Loucy (cell line): ENCODE results near the gene KIF3B.

Source experiments
- H2AFZ ChIP-seq: fragments of 200-600 bp; sonication (generic); 2 replicates; pipeline ENCODE4 v1.6.0; 2016; ENCODE audit warnings: antibody characterized with exemption, mild to moderate bottlenecking, low read length, moderate library complexity
- H3F3A ChIP-seq: fragments of 200-600 bp; 2 replicates; pipeline ENCODE4 v1.6.0; 2016; ENCODE audit warnings: antibody characterized with exemption, low read depth, mild to moderate bottlenecking
- H3K27me3 ChIP-seq: fragments of 200-600 bp; sonication (generic); 2 replicates; pipeline ENCODE4 v1.6.1; 2014; ENCODE audit warnings: low read length, mild to moderate bottlenecking; ENCODE audit not compliant: insufficient read depth, poor library complexity, severe bottlenecking
- H3K36me3 ChIP-seq: fragments of 200-600 bp; sonication (generic); 2 replicates; pipeline ENCODE4 v1.6.1; 2016; ENCODE audit warnings: low read length; ENCODE audit not compliant: insufficient read depth
- H3K4me1 ChIP-seq: fragments of 200-600 bp; sonication (generic); 2 replicates; pipeline ENCODE4 v1.5.1; 2014; ENCODE audit warnings: low read length, mild to moderate bottlenecking; ENCODE audit not compliant: insufficient read depth, poor library complexity, severe bottlenecking
- H3K4me2 ChIP-seq: fragments of 200-600 bp; sonication (generic); 2 replicates; pipeline ENCODE4 v1.6.0; 2014; ENCODE audit warnings: antibody characterized with exemption, low read length, low read depth, mild to moderate bottlenecking; ENCODE audit not compliant: poor library complexity, severe bottlenecking
- H3K4me3 ChIP-seq: fragments of 200-600 bp; sonication (generic); 2 replicates; pipeline ENCODE4 v1.5.1; 2014; ENCODE audit warnings: low read length, mild to moderate bottlenecking, mixed read lengths; ENCODE audit not compliant: poor library complexity, severe bottlenecking
- H3K79me2 ChIP-seq: fragments of 200-600 bp; sonication (generic); 2 replicates; pipeline ENCODE4 v1.6.1; 2014; ENCODE audit warnings: low read length; ENCODE audit not compliant: insufficient read depth
- H3K9ac ChIP-seq: fragments of 200-600 bp; sonication (generic); 2 replicates; pipeline ENCODE4 v1.6.0; 2014; ENCODE audit warnings: mild to moderate bottlenecking, low read depth, low read length, moderate library complexity; ENCODE audit not compliant: poor library complexity, severe bottlenecking
- H3K9me2 ChIP-seq: fragments of 200-600 bp; sonication (generic); replicated peaks from 2 replicates; pipeline ENCODE4 v1.6.1; 2016; ENCODE audit warnings: low read depth, low read length, mixed read lengths
- H3K9me3 ChIP-seq: fragments of 200-600 bp; sonication (generic); 2 replicates; pipeline ENCODE4 v1.6.1; 2014; ENCODE audit warnings: mild to moderate bottlenecking, antibody characterized with exemption, low read length, low read depth; ENCODE audit not compliant: insufficient read depth
- H4K20me1 ChIP-seq: fragments of 200-600 bp; sonication (generic); 2 replicates; pipeline ENCODE4 v1.6.0; 2014; ENCODE audit warnings: antibody characterized with exemption, low read length, mild to moderate bottlenecking; ENCODE audit not compliant: insufficient read depth, poor library complexity, severe bottlenecking
- EZH2phosphoT487 ChIP-seq: fragments of 200-600 bp; IDR thresholded peaks from 2 replicates; pipeline ENCODE4 v1.6.1; 2018; ENCODE audit warnings: antibody characterized with exemption, mild to moderate bottlenecking, moderate library complexity, borderline replicate concordance
- TF ChIP-seq, protein P1 (sequence below): fragments of 200-600 bp; sonication (generic); conservative IDR thresholded peaks from 2 replicates; pipeline ENCODE4 v1.5.1; 2014; ENCODE audit warnings: mild to moderate bottlenecking, antibody characterized with exemption, low read length

The KIF3B gene

GRCh38 chr20:32297439-32297838 lies 20.0 kb downstream of the KIF3B start:
- H3K27me3 ChIP-seq: no peaks in the 10 kb centered on the region
- no peaks in the 10 kb centered on the region for H3K79me2 ChIP-seq
- no peak for TF ChIP-seq EZH2phosphoT487
- TF ChIP-seq, protein P1, sequence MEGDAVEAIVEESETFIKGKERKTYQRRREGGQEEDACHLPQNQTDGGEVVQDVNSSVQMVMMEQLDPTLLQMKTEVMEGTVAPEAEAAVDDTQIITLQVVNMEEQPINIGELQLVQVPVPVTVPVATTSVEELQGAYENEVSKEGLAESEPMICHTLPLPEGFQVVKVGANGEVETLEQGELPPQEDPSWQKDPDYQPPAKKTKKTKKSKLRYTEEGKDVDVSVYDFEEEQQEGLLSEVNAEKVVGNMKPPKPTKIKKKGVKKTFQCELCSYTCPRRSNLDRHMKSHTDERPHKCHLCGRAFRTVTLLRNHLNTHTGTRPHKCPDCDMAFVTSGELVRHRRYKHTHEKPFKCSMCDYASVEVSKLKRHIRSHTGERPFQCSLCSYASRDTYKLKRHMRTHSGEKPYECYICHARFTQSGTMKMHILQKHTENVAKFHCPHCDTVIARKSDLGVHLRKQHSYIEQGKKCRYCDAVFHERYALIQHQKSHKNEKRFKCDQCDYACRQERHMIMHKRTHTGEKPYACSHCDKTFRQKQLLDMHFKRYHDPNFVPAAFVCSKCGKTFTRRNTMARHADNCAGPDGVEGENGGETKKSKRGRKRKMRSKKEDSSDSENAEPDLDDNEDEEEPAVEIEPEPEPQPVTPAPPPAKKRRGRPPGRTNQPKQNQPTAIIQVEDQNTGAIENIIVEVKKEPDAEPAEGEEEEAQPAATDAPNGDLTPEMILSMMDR: no peak
- no peak overlapping the region for H3K4me2 ChIP-seq
- no peaks in the 10 kb centered on the region for H4K20me1 ChIP-seq
- no peak overlapping the region for H3K9ac ChIP-seq
- H2AFZ ChIP-seq: no peak overlapping the region
- H3K4me1 ChIP-seq: no peaks in the 10 kb centered on the region
- no peaks in the 10 kb centered on the region for H3K9me3 ChIP-seq
- no peaks in the 10 kb centered on the region for H3F3A ChIP-seq
- H3K4me3 ChIP-seq: no peak overlapping the region
- H3K36me3 ChIP-seq: no peaks in the 10 kb centered on the region
- no peaks in the 10 kb centered on the region for H3K9me2 ChIP-seq

- H3K9ac ChIP-seq: no peak overlapping the region
- H3K9me2 ChIP-seq: no peaks in the 10 kb centered on the region
- TF ChIP-seq EZH2phosphoT487: no peak
- TF ChIP-seq, protein P1: no peak
- H3K9me3 ChIP-seq: no peaks in the 10 kb centered on the region
- H3K4me1 ChIP-seq: no peaks in the 10 kb centered on the region
- H3K27me3 ChIP-seq: no peaks in the 10 kb centered on the region
- H3K4me3 ChIP-seq: no peak overlapping the region
- no peaks in the 10 kb centered on the region for H3K36me3 ChIP-seq
- H3F3A ChIP-seq: no peaks in the 10 kb centered on the region
- H3K79me2 ChIP-seq: no peaks in the 10 kb centered on the region
- no peaks in the 10 kb centered on the region for H4K20me1 ChIP-seq
- H2AFZ ChIP-seq: no peak overlapping the region
- H3K4me2 ChIP-seq: no peak overlapping the region
Observed at GRCh38 chr20:32300647-32301046, 23.2 kb downstream of the KIF3B start.

DNA sequence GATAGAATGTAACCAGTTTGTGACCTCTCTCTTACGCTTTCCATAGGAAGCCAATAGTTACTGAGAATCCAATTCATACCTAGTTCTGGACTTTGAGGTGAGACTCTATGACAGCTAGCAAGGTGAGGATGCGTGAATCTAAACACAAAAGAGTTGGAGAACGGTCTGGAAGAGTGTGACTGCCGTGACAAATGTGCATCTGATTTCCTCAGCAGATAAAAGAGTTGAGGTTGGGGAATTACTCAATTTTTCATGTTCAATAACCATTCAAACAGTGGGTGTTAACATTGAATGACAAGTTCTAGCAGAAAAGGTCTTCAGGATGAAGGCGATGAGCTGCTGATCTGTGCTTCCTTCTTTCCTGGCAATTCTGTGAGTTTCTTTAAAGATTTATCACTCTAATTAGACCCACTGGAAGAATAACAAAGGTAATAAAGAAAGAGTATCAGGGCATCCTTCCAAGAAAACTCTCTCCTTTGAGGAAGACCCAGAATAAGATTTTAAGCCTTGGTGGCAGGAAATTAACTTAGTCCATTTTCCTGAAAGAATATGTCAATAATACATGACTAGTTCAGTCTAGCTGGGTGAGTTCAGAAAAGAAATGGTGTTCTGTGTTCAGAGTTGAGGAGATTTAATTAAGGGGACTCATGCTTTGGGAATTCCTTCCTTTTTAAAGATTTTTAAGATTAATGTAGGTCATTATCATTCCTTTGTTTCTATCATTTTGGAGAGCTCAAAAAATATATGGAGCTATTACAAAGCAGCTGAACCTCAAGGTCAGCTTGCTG lies 24.5 kb downstream of the KIF3B start:
- Histone ChIP-seq H3F3A (no peaks in the 10 kb centered on the region), H3K9me3 (no peaks in the 10 kb centered on the region), H3K4me1 (no peaks in the 10 kb centered on the region), H3K27me3 (no peaks in the 10 kb centered on the region), H3K36me3 (no peaks in the 10 kb centered on the region), H2AFZ (no peak overlapping the region), H3K9ac (no peak overlapping the region), H3K9me2 (no peaks in the 10 kb centered on the region), H3K4me3 (no peak overlapping the region), H3K4me2 (no peak overlapping the region), H3K79me2 (no peaks in the 10 kb centered on the region), H4K20me1 (no peaks in the 10 kb centered on the region)
- TF ChIP-seq, protein P1: no peak
